ENCODE results near the gene CD33. TPM values are rescaled to one million over a fixed set of nuclear protein-coding genes. Genes with fewer than 3 reads are reported as not detected.
"Not testable (repeated sequence)": the region's sequence is repeated elsewhere in the genome, so short reads cannot be mapped to it uniquely, and the experiment has no call there.

Gene CD33
- polyA plus RNA-seq (2011; rRNA removed) (0.10 and 0.40 TPM in 2 replicates), polyA plus RNA-seq (2017; fragmentation: RNase III; extraction: RNeasy Plus Mini Kit Qiagen cat#74134 plus additional on column Dnase treatment) (0.13 TPM in 1 of 3 replicates, not detected in the others), polyA minus RNA-seq (2011; rRNA and poly(A)+ RNA removed) (0.17 and 0.44 TPM in 2 replicates)
- polyA plus RNA-seq (2012; cell fraction: cytosol; rRNA removed): 0.21 and 0.29 TPM in 2 replicates
- 0.16 and 0.34 TPM in 2 replicates for polyA plus RNA-seq (2012; cell fraction: nucleus; rRNA removed)

DNA sequence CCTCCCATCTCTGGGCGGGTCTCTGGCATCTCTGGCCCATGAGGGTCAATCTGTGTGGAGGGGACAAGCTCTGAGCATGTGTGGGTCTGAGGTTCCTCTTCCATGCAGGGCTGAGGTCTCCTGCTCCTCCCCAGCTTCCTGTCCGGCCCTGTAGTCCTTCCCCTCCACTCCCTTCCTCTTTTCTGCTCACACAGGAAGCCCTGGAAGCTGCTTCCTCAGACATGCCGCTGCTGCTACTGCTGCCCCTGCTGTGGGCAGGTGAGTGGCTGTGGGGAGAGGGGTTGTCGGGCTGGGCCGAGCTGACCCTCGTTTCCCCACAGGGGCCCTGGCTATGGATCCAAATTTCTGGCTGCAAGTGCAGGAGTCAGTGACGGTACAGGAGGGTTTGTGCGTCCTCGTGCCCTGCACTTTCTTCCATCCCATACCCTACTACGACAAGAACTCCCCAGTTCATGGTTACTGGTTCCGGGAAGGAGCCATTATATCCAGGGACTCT is at the start of gene CD33:
CD33 (plus strand) TSS at position 183 of the 496 bp plus-strand sequence; CDS start at position 222, 39 bp downstream.
- FAIRE-seq; H3K4me1 ChIP-seq; DNase-seq (ENCODE audit: low read depth in 1 of 2, low spot score in 1 of 2); POLR2A ChIA-PET; H3K4me3 ChIP-seq; CTCF ChIA-PET; H3K4me2 ChIP-seq; H3K9me3 ChIP-seq; H3K27ac ChIP-seq: not testable (repeated sequence)
- 26% methylated on average over 11 of the region's 11 CpGs for WGBS (ENCODE audit: missing lambda C conversion rate)
- ATAC-seq: peak; percentile 40 to 64; a peak in 4 of 6 replicates

DNA sequence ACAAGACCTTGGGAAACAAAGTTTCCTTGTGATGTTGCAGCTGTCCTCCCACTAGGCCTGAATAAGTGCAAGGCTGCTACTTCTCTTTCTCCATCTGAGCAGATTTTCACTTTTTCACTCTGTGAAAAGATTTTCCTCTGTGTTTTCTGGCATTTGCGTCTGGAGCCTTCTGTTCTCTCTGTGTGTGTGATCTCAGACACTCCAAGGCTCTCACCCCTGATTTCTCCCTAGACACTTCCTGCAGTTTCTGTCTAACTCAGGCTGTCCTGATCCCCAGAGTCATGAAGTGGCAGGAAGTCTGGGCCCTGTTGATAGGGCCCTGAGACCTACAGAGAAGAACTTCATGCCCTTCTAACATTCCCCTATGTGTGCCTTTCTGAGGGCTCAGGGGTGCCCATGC is 45.6 kb upstream of the CD33 start:
- CTCF ChIA-PET: interaction anchor here (0.6 to 1.5 kb wide), 3 partner anchors 11 to 312 kb away, joined by 3 to 4 read pairs (median 3); no protein-coding TSS in a partner anchor

DNA sequence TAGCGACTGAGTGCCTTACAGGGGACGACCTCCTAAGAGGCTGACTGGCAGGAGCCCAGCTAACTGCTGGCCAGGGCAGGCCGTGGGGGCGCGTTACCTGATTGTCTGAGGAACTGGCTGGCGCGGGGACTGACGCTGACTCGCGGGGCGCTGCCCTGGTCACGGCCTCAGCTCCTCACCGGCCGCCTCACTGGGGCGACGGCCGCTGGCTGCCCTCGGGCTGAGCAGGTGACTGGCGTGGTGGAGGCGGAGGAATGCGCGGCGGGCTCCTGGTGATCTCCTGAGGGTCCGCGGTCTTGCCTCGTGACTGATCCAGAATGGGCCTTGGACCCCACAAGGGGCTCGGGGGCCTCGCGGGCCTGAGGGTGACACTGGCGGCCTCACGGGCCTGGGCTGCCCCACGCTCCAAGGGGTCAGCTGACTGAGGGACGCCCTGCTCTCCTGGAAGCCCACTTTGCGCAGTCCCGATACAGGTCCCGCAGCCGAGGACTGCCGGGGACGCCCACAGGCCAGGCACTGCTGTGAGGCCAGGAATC is 43.4 kb upstream of the CD33 start:
- no peak overlapping the region for H3K4me3 ChIP-seq
- 70% methylated on average over 26 of the region's 39 CpGs for WGBS (ENCODE audit: missing lambda C conversion rate)
- no peak for ATAC-seq
- TF ChIP-seq, protein P1, sequence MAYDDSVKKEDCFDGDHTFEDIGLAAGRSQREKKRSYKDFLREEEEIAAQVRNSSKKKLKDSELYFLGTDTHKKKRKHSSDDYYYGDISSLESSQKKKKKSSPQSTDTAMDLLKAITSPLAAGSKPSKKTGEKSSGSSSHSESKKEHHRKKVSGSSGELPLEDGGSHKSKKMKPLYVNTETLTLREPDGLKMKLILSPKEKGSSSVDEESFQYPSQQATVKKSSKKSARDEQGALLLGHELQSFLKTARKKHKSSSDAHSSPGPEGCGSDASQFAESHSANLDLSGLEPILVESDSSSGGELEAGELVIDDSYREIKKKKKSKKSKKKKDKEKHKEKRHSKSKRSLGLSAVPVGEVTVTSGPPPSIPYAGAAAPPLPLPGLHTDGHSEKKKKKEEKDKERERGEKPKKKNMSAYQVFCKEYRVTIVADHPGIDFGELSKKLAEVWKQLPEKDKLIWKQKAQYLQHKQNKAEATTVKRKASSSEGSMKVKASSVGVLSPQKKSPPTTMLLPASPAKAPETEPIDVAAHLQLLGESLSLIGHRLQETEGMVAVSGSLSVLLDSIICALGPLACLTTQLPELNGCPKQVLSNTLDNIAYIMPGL (CRISPR knock-in tag; IDR thresholded peaks at IDR 0.05; ENCODE audit: borderline replicate concordance): no peak
- no peak for TF ChIP-seq GATA3 (IDR thresholded peaks at IDR 0.05; ENCODE audit: borderline replicate concordance)
- FAIRE-seq: no peak
- no peaks in the 10 kb centered on the region for H3K4me1 ChIP-seq
- CTCF ChIA-PET: no interaction called here
- no peak overlapping the region for H3K4me2 ChIP-seq
- no peaks in the 10 kb centered on the region for H3K9me3 ChIP-seq
- POLR2A ChIA-PET: no interaction called here
- no peak for DNase-seq (ENCODE audit: low read depth in 1 of 2, low spot score in 1 of 2)
- H3K27ac ChIP-seq: no peak overlapping the region

More for the DNA sequence above, 45.6 kb upstream of the CD33 start:
- FAIRE-seq: no peak
- WGBS (ENCODE audit: missing lambda C conversion rate): 25% methylated on average over 1 of the region's 1 CpG
- no peaks in the 10 kb centered on the region for H3K9me3 ChIP-seq
- no peak overlapping the region for H3K27ac ChIP-seq
- no peak overlapping the region for H3K4me3 ChIP-seq
- POLR2A ChIA-PET: no interaction called here
- H3K4me1 ChIP-seq: no peaks in the 10 kb centered on the region
- DNase-seq (ENCODE audit: low read depth in 1 of 2, low spot score in 1 of 2): no peak
- TF ChIP-seq CEBPB (IDR thresholded peaks at IDR 0.05) (no peak), ZC3H11A (IDR thresholded peaks at IDR 0.05) (no peak), TFCP2L1 (CRISPR knock-in tag; IDR thresholded peaks at IDR 0.05) (no peak), JUN (IDR thresholded peaks at IDR 0.05) (no peak), RCOR1 (IDR thresholded peaks at IDR 0.05; ENCODE audit: low read depth, low read length) (no peak), HEYL (CRISPR knock-in tag; IDR thresholded peaks at IDR 0.05) (no peak), RNF2 (IDR thresholded peaks at IDR 0.05; ENCODE audit: borderline replicate concordance, low read depth) (no peak), POLR2AphosphoS2 (conservative IDR thresholded peaks at IDR 0.05; ENCODE audit: low read length) (no peak), NPAS2 (CRISPR knock-in tag; IDR thresholded peaks at IDR 0.05; ENCODE audit: borderline replicate concordance) (no peak)
- TF ChIP-seq, protein P1 (CRISPR knock-in tag; IDR thresholded peaks at IDR 0.05; ENCODE audit: borderline replicate concordance): no peak
- TF ChIP-seq, protein P2, sequence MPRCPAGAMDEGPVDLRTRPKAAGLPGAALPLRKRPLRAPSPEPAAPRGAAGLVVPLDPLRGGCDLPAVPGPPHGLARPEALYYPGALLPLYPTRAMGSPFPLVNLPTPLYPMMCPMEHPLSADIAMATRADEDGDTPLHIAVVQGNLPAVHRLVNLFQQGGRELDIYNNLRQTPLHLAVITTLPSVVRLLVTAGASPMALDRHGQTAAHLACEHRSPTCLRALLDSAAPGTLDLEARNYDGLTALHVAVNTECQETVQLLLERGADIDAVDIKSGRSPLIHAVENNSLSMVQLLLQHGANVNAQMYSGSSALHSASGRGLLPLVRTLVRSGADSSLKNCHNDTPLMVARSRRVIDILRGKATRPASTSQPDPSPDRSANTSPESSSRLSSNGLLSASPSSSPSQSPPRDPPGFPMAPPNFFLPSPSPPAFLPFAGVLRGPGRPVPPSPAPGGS (IDR thresholded peaks at IDR 0.05): no peak
- TF ChIP-seq, protein P3, sequence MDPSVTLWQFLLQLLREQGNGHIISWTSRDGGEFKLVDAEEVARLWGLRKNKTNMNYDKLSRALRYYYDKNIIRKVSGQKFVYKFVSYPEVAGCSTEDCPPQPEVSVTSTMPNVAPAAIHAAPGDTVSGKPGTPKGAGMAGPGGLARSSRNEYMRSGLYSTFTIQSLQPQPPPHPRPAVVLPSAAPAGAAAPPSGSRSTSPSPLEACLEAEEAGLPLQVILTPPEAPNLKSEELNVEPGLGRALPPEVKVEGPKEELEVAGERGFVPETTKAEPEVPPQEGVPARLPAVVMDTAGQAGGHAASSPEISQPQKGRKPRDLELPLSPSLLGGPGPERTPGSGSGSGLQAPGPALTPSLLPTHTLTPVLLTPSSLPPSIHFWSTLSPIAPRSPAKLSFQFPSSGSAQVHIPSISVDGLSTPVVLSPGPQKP (IDR thresholded peaks at IDR 0.05; ENCODE audit: low read depth, low read length): no peak
- TF ChIP-seq, protein P4, sequence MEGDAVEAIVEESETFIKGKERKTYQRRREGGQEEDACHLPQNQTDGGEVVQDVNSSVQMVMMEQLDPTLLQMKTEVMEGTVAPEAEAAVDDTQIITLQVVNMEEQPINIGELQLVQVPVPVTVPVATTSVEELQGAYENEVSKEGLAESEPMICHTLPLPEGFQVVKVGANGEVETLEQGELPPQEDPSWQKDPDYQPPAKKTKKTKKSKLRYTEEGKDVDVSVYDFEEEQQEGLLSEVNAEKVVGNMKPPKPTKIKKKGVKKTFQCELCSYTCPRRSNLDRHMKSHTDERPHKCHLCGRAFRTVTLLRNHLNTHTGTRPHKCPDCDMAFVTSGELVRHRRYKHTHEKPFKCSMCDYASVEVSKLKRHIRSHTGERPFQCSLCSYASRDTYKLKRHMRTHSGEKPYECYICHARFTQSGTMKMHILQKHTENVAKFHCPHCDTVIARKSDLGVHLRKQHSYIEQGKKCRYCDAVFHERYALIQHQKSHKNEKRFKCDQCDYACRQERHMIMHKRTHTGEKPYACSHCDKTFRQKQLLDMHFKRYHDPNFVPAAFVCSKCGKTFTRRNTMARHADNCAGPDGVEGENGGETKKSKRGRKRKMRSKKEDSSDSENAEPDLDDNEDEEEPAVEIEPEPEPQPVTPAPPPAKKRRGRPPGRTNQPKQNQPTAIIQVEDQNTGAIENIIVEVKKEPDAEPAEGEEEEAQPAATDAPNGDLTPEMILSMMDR (IDR thresholded peaks at IDR 0.05): no peak
- ATAC-seq: no peak
- H3K4me2 ChIP-seq: no peak overlapping the region

Measured in A549 (cell line).